Panc1 (cell line): ENCODE results near the gene MAP3K7.

Experiments
- CTCF ChIP-seq: fragments of 450-650 bp; IDR thresholded peaks from 2 replicates; pipeline ENCODE4 v1.5.1; 2017; ENCODE audit warnings: mild to moderate bottlenecking
- POLR2AphosphoS5 ChIP-seq: IDR thresholded peaks from 2 replicates; pipeline ENCODE4 v1.6.1; 2012; ENCODE audit warnings: mild to moderate bottlenecking, low read depth, low read length, moderate library complexity
- REST ChIP-seq, 2 experiments: IDR thresholded peaks; 2 replicates each; pipeline ENCODE4 v1.6.1; 2011 to 2012; ENCODE audit warnings: low read depth in 2 of 2, control low read depth in 1 of 2, low read length in 1 of 2, mild to moderate bottlenecking in 1 of 2, moderate library complexity in 1 of 2; ENCODE audit not compliant: insufficient read depth in 1 of 2
- SIN3A ChIP-seq: IDR thresholded peaks from 2 replicates; pipeline ENCODE4 v1.6.1; 2012; ENCODE audit warnings: low read depth, mild to moderate bottlenecking, low read length, moderate library complexity, borderline replicate concordance; ENCODE audit not compliant: insufficient read depth
- TCF7L2 ChIP-seq: IDR thresholded peaks from 2 replicates; pipeline ENCODE4 v1.6.1; 2011; ENCODE audit warnings: mild to moderate bottlenecking, low read depth, low read length, inconsistent platforms

GRCh38 chr6:90492798-90493197 is 94.1 kb downstream of the MAP3K7 start:
- TF ChIP-seq CTCF (no peak), POLR2AphosphoS5 (no peak), SIN3A (no peak), REST (IDR thresholded peaks at IDR 0.05; ENCODE audit: insufficient read depth in 1 of 2, low read depth in 2 of 2, low read length in 1 of 2) (no peak), TCF7L2 (no peak)
